Heart right ventricle (tissue), 16 donors: ENCODE results near the gene VTI1A. TPM values are rescaled to one million over a fixed set of nuclear protein-coding genes. Genes with fewer than 3 reads are reported as not detected.

ENCODE experiments used
- ATAC-seq, 8 donors: fragments of 200-7000 bp; cut with Tn5 transposase; one replicate each; pipeline ENCODE4 v1.9.1; 2020; ENCODE audit warnings: mild to moderate bottlenecking in 8 of 8, moderate library complexity in 8 of 8, moderate number of reproducible peaks in 1 of 8
- DNase-seq, 2 donors: peaks; one replicate each; pipeline ENCODE4 v3.0.0-alpha.2; 2020
- H3K27ac ChIP-seq, 10 donors: fragments of 200-600 bp; sonication (generic) in 2 of 10; one replicate each; pipeline versions ENCODE4 v1.5.0 to v1.8.0; 2020 to 2022; ENCODE audit warnings: mild to moderate bottlenecking in 3 of 10
- H3K27me3 ChIP-seq, 7 donors: fragments of 200-600 bp; one replicate each; pipeline ENCODE4 v1.8.0; 2021 to 2022; ENCODE audit warnings: mild to moderate bottlenecking in 2 of 7
- H3K36me3 ChIP-seq, 9 donors: fragments of 200-600 bp; sonication (generic) in 1 of 9; one replicate each; pipeline versions ENCODE4 v1.5.0 to v1.8.0; 2020 to 2022; ENCODE audit warnings: mild to moderate bottlenecking in 2 of 9
- H3K4me1 ChIP-seq, 9 donors: fragments of 200-600 bp; sonication (generic) in 1 of 9; one replicate each; pipeline versions ENCODE4 v1.5.0 to v1.8.0; 2020 to 2022; ENCODE audit warnings: mild to moderate bottlenecking in 4 of 9
- H3K4me3 ChIP-seq, 10 donors: fragments of 200-600 bp; sonication (generic) in 2 of 10; one replicate each; pipeline versions ENCODE4 v1.5.0 to v1.8.0; 2020 to 2022; ENCODE audit warnings: mild to moderate bottlenecking in 7 of 10, moderate library complexity in 2 of 10
- H3K9me3 ChIP-seq, 11 donors: fragments of 200-600 bp in 10 of 11; sonication (generic) in 2 of 11; one replicate each; pipeline versions ENCODE4 v1.5.0 to v1.8.0; 2013 to 2022; ENCODE audit warnings: mild to moderate bottlenecking in 2 of 11, control low read depth in 1 of 11, moderate library complexity in 1 of 11
- CTCF ChIP-seq, 9 donors: fragments of 200-600 bp; sonication (generic) in 2 of 9; IDR thresholded peaks; one replicate each; pipeline versions ENCODE4 v1.5.0 to v1.8.0; 2021 to 2022; ENCODE audit warnings: antibody characterized with exemption in 9 of 9, mild to moderate bottlenecking in 5 of 9, moderate library complexity in 1 of 9
- WGBS, 2 donors: extraction: QIAGEN DNeasy Blood & Tissue Kit; methylation state at CpG; one replicate each; pipeline ENCODE4 v1.1.7; 2013; ENCODE audit warnings: inconsistent platforms in 1 of 2; 5-methylcytosine and 5-hydroxymethylcytosine counted together
- intact Hi-C, 10 donors: fragments of 100-400 bp; cut with DNase I; formaldehyde crosslinking; loops; one replicate each; pipeline versions ENCODE4 v1.11.1 to v1.14.2; 2022
- polyA plus RNA-seq, 2 donors: library from polyadenylated mRNA; stranded (reverse); fragments of 200-250 nt; gene quantifications; one replicate each; pipeline ENCODE4 v1.2.3, GENCODE V29; 2013
- total RNA-seq, 10 donors: library from RNA; stranded (reverse); fragmentation: NEBNext Ultra II Directional in 3 of 10; extraction: Animal tissue kit (Norgen Biotek cat#: 25700) in 3 of 10; gene quantifications; one replicate each; pipeline versions ENCODE4 v1.2.1 to v1.2.4, GENCODE V29; 2021 to 2023
- donor health status: Arrhythmogenic right ventricular cardiomyopathy.
- donor health status: ischemic (EF 13 %, LVEDD 7.1; RV severe dilation, severe dysfunction).
- donor health status: healthy with polysubstance abuse.
- donor health status: DM: no; HTN: yes; CAD: no.
- donor health status: DM: no; HTN: no; CAD: no.
- donor health status: ischemic (EF 25% LVEDD 6.9; RV normal size, moderate dysfunction).
- donor health status: ischemic (EF 25% LVEDD 5.7; RV mildly dilated, moderate dysfunction).
- donor health status: healthy.
- donor health status: DM: yes; HTN: yes; CAD: no.
- donor health status: Ischemic cardiomyopathy.
- donor health status: ischemic (EF 35%, LVEDD 5.7; RV mildly dilated, moderate dysfunction).
- donor health status: nonischemic (EF 11% LVEDD 7.7; RV severe dilation, severe dysfunction).
- donor health status: DM: yes; HTN: yes; CAD: no.
- donor health status: PGD.
- donor health status: ischemic (EF 29% LVEDD 5.4; RV normal size, mild dysfunction).
- donor health status: nonischemic (EF 23%, LVEDD 6.1; RV moderate dilation, normal function).

VTI1A gene
- total and polyA plus RNA-seq, 12 donors: 6.2 to 24.5 (median 20.6) TPM

- no peaks in the 10 kb centered on the region for H3K4me1 ChIP-seq
- H3K27me3 ChIP-seq: no peaks in the 10 kb centered on the region
- DNase-seq: no peak
- no peak for ATAC-seq
- no peak overlapping the region for H3K4me3 ChIP-seq
- intact Hi-C loops: no loop called here
- no peak for TF ChIP-seq CTCF (IDR thresholded peaks at IDR 0.05)
- no peaks in the 10 kb centered on the region for H3K36me3 ChIP-seq
- H3K9me3 ChIP-seq: no peaks in the 10 kb centered on the region
- 94 to 97% methylated on average over 2 of the region's 2 CpGs for WGBS, 2 donors
- H3K27ac ChIP-seq: no peak overlapping the region
Observed at GRCh38 chr10:112644265-112644645, 197.2 kb downstream of the VTI1A start.

GRCh38 chr10:112649006-112649821 is 202.2 kb downstream of the VTI1A start:
- no peaks in the 10 kb centered on the region for H3K9me3 ChIP-seq
- H3K27ac ChIP-seq: no peak overlapping the region
- H3K27me3 ChIP-seq: no peaks in the 10 kb centered on the region
- WGBS, 2 donors: 91 to 94% methylated on average over 4 of the region's 4 CpGs
- no peak for TF ChIP-seq CTCF (IDR thresholded peaks at IDR 0.05)
- intact Hi-C loops: no loop called here
- ATAC-seq (no peak), DNase-seq (no peak)
- H3K4me1 ChIP-seq: no peaks in the 10 kb centered on the region
- no peak overlapping the region for H3K4me3 ChIP-seq
- H3K36me3 ChIP-seq: peaks cover 0 to 3% (median 0%) of the 10 kb centered on the region in 9 donors

GRCh38 chr10:112649822-112650152 is 202.8 kb downstream of the VTI1A start:
- intact Hi-C loops: no loop called here
- Histone ChIP-seq H3K9me3 (no peaks in the 10 kb centered on the region), H3K27ac (no peak overlapping the region), H3K4me1 (no peaks in the 10 kb centered on the region), H3K27me3 (no peaks in the 10 kb centered on the region), H3K4me3 (no peak overlapping the region), H3K36me3 (peaks cover 0 to 3% (median 0%) of the 10 kb centered on the region in 9 donors)
- no peak for DNase-seq
- 96 to 99% methylated on average over 4 of the region's 4 CpGs for WGBS, 2 donors
- no peak for TF ChIP-seq CTCF (IDR thresholded peaks at IDR 0.05)
- no peak for ATAC-seq

GRCh38 chr10:112650588-112651030 is 203.6 kb downstream of the VTI1A start:
- 90 to 92% methylated on average over 7 of the region's 7 CpGs for WGBS, 2 donors

More at GRCh38 chr10:112650588-112651030, 203.6 kb downstream of the VTI1A start:
- intact Hi-C loops: no loop called here
- no peak for TF ChIP-seq CTCF (IDR thresholded peaks at IDR 0.05)
- Histone ChIP-seq H3K27ac (no peak overlapping the region), H3K27me3 (no peaks in the 10 kb centered on the region), H3K9me3 (no peaks in the 10 kb centered on the region), H3K4me1 (no peaks in the 10 kb centered on the region), H3K4me3 (no peak overlapping the region), H3K36me3 (peaks cover 0 to 3% (median 0%) of the 10 kb centered on the region in 9 donors)
- ATAC-seq (no peak), DNase-seq (no peak)
